ENCODE data around the gene ABCC3. TPM values are rescaled to one million over a fixed set of nuclear protein-coding genes. Genes with fewer than 3 reads are reported as not detected.

Gene ABCC3
- total and polyA plus RNA-seq, 2 of the 8 experiments (the other 6 are each of a cell fraction or from before 2014, with no cell fraction given) = 0.35 to 0.37 TPM

- H3K79me1 ChIP-seq (ENCODE audit: low read depth, low read length) = no peaks in the 10 kb centered on the region
- no peak overlapping the region for H2BK120ac ChIP-seq (replicated peaks; ENCODE audit: low read depth, low read length)
- H2BK15ac ChIP-seq (ENCODE audit: low read length) = no peak overlapping the region
- no peak overlapping the region for H3K4me3 ChIP-seq (ENCODE audit: extremely low read depth in 1 of 4, insufficient read depth in 2 of 4, low read depth in 3 of 4, low read length in 4 of 4)
- no peak overlapping the region for H4K5ac ChIP-seq (ENCODE audit: insufficient read length, low read depth, low read length)
- no peak overlapping the region for H3K18ac ChIP-seq (ENCODE audit: extremely low read depth, low read length)
- no peak overlapping the region for H4K8ac ChIP-seq (ENCODE audit: extremely low read depth, insufficient read depth, low read length)
- H2AFZ ChIP-seq (ENCODE audit: low read length) = no peak overlapping the region
- H3K56ac ChIP-seq (replicated peaks; ENCODE audit: insufficient read length, low read depth, low read length) = no peak overlapping the region
- FAIRE-seq (no peak), DNase-seq (ENCODE audit: low read depth in 1 of 2, low spot score in 2 of 2) (no peak)
- 93% methylated on average over 12 of the region's 12 CpGs; no CpG with 5 or more reads in 1 of the 2 experiments for WGBS, 2 experiments (ENCODE audit: extremely low coverage in 1 of 2, insufficient coverage in 1 of 2, insufficient read length in 1 of 2, insufficient replicate concordance in 2 of 2, low coverage in 1 of 2, low lambda C conversion rate in 2 of 2, missing lambda C conversion rate in 1 of 2)
- H3K4me1 ChIP-seq (replicated peaks in 1 of 4; ENCODE audit: control insufficient read depth in 3 of 4, insufficient read depth in 4 of 4, low read length in 3 of 4) = peaks cover 4 to 16% (median 10%) of the 10 kb centered on the region in 4 experiments
- no peak overlapping the region for H2BK5ac ChIP-seq (ENCODE audit: low read depth, low read length)
- no peaks in the 10 kb centered on the region for H4K20me1 ChIP-seq (replicated peaks in 1 of 2; ENCODE audit: control insufficient read depth in 1 of 2, insufficient read depth in 2 of 2, low read length in 2 of 2)
- no peak overlapping the region for H3K4me2 ChIP-seq (ENCODE audit: insufficient read depth in 1 of 2, low read depth in 2 of 2, low read length in 2 of 2)
- no peak overlapping the region for H2BK20ac ChIP-seq (ENCODE audit: low read length)
- no peak overlapping the region for H3K14ac ChIP-seq (ENCODE audit: insufficient read length)
- no peaks in the 10 kb centered on the region for H3K79me2 ChIP-seq (ENCODE audit: control insufficient read depth in 1 of 2, insufficient read depth in 2 of 2, low read length in 2 of 2)
- H3K27ac ChIP-seq (ENCODE audit: low read depth, low read length) = no peak overlapping the region
- no peaks in the 10 kb centered on the region for H3K23me2 ChIP-seq (ENCODE audit: low read depth, low read length)
- POLR2A ChIA-PET (ENCODE audit: partially characterized antibody) = no interaction called here
- H3K27me3 ChIP-seq (replicated peaks in 1 of 4; ENCODE audit: control insufficient read depth in 3 of 4, extremely low read depth in 1 of 4, insufficient read depth in 3 of 4, low read length in 3 of 4) = no peaks in the 10 kb centered on the region
- no peaks in the 10 kb centered on the region for H3K36me3 ChIP-seq (ENCODE audit: control insufficient read depth in 2 of 4, insufficient read depth in 4 of 4, low read length in 3 of 4)
- no peak overlapping the region for H3K4ac ChIP-seq (replicated peaks; ENCODE audit: insufficient read length, low read depth, low read length)
- no peak overlapping the region for H2AK5ac ChIP-seq (ENCODE audit: low read depth, low read length)
- CTCF ChIA-PET (ENCODE audit: partially characterized antibody) = interaction anchor here (0.7 to 10.0 kb wide), 6 partner anchors 12 to 40 kb away, joined by 3 to 96 read pairs (median 6); no protein-coding TSS in a partner anchor
- no peak overlapping the region for H4K91ac ChIP-seq (replicated peaks; ENCODE audit: insufficient read length, low read length)
- H2BK12ac ChIP-seq (ENCODE audit: low read depth, low read length) = peak overlapping the region; percentile 12; the same call in 1 of the 2 replicates
- no peaks in the 10 kb centered on the region for H3K9me3 ChIP-seq (ENCODE audit: insufficient read depth in 2 of 2, low read depth in 1 of 2, low read length in 1 of 2)
- no peak overlapping the region for H3K23ac ChIP-seq (ENCODE audit: insufficient read length)
- H3K9ac ChIP-seq (replicated peaks in 1 of 4; ENCODE audit: extremely low read depth in 1 of 4, low read depth in 3 of 4, low read length in 3 of 4) = no peak overlapping the region
- no peak for TF ChIP-seq RAD21 (IDR thresholded peaks at IDR 0.05 in 1 of 2, conservative IDR thresholded peaks at IDR 0.05 in 1 of 2; ENCODE audit: low read depth in 2 of 2, low read length in 2 of 2)
- no peak for TF ChIP-seq POLR2A (IDR thresholded peaks at IDR 0.05; ENCODE audit: control extremely low read depth in 1 of 2, low read depth in 2 of 2, low read length in 2 of 2)
Observed at GRCh38 chr17:50664788-50665458, 30.2 kb downstream of the ABCC3 start.

Measured in H1 (cell line).